HL-60 (cell line): Measurements from ENCODE around the gene TRAF4.

Experiments
- CTCF ChIP-seq: IDR thresholded peaks from one replicate; pipeline ENCODE4 v1.5.1; 2011; ENCODE audit warnings: low read length, control low read depth, inconsistent platforms; ENCODE audit not compliant: insufficient read depth
- GABPA ChIP-seq: IDR thresholded peaks from 2 replicates; pipeline ENCODE4 v1.6.1; 2012; ENCODE audit warnings: low read depth

- TF ChIP-seq CTCF, result no peak
- no peak for TF ChIP-seq GABPA
Observed at GRCh38 chr17:28792877-28793661, 49.3 kb downstream of the TRAF4 start.
